Panc1 (cell line): ENCODE data around the gene GATAD2B. TPM values are rescaled to one million over a fixed set of nuclear protein-coding genes. Genes with fewer than 3 reads are reported as not detected.

ENCODE experiments used
- ATAC-seq: fragments of 200-7000 bp; cut with Tn5 transposase; 2 replicates; pipeline ENCODE4 v1.9.1; 2020; ENCODE audit warnings: mild to moderate bottlenecking, moderate library complexity
- BruUV-seq: library from RNA; stranded (reverse); fragments of 400-500 nt; replicated peaks from 2 replicates; lab custom pipeline; 2021; lab: Mats Ljungman, UMichigan
- CTCF ChIA-PET: fragments of 300-600 bp; sonication (Branson Sonifier 250); formaldehyde crosslinking; loops from one replicate; lab custom pipeline; 2022; ENCODE audit warnings: antibody characterized with exemption; lab: Charles Lee
- POLR2A ChIA-PET: fragments of 300-600 bp; sonication (Branson Sonifier 250); formaldehyde crosslinking; loops from one replicate; lab custom pipeline; 2022; ENCODE audit warnings: antibody characterized with exemption; lab: Charles Lee
- DNase-seq: peaks from one replicate; pipeline ENCODE4 v3.0.0-alpha.2; 2010; ENCODE audit warnings: low read depth, low spot score
- H3K27ac ChIP-seq: 2 replicates; pipeline ENCODE4 v1.5.1; 2011; ENCODE audit warnings: mild to moderate bottlenecking, low read length, inconsistent platforms
- H3K27me3 ChIP-seq: fragments of 200-500 bp; sonication (Bioruptor generic); 2 replicates; pipeline ENCODE4 v1.6.0; 2014; ENCODE audit warnings: low read length, inconsistent platforms; ENCODE audit not compliant: control insufficient read depth, insufficient read depth
- H3K36me3 ChIP-seq: fragments of 200-500 bp; sonication (Bioruptor generic); 2 replicates; pipeline ENCODE4 v1.5.1; 2014; ENCODE audit warnings: inconsistent platforms, mild to moderate bottlenecking, low read length, moderate library complexity; ENCODE audit not compliant: control insufficient read depth, insufficient read depth
- H3K4me1 ChIP-seq: 2 replicates; pipeline ENCODE4 v1.5.1; 2011; ENCODE audit warnings: inconsistent platforms, mild to moderate bottlenecking, low read length, moderate library complexity; ENCODE audit not compliant: control insufficient read depth, insufficient read depth
- H3K4me3 ChIP-seq, 2 experiments: 2 replicates each; pipeline ENCODE4 v1.5.1; 2011 to 2012; ENCODE audit warnings: low read depth in 2 of 2, low read length in 2 of 2, mild to moderate bottlenecking in 2 of 2, inconsistent platforms in 1 of 2, moderate library complexity in 1 of 2
- H3K9me3 ChIP-seq: fragments of 200-500 bp; sonication (Bioruptor generic); 2 replicates; pipeline ENCODE4 v1.5.1; 2014; ENCODE audit warnings: low read depth, mild to moderate bottlenecking, inconsistent platforms, low read length, moderate library complexity; ENCODE audit not compliant: control insufficient read depth, insufficient read depth
- POLR2AphosphoS5 ChIP-seq: IDR thresholded peaks from 2 replicates; pipeline ENCODE4 v1.6.1; 2012; ENCODE audit warnings: mild to moderate bottlenecking, low read depth, low read length, moderate library complexity
- REST ChIP-seq, 2 experiments: IDR thresholded peaks; 2 replicates each; pipeline ENCODE4 v1.6.1; 2011 to 2012; ENCODE audit warnings: low read depth in 2 of 2, control low read depth in 1 of 2, low read length in 1 of 2, mild to moderate bottlenecking in 1 of 2, moderate library complexity in 1 of 2; ENCODE audit not compliant: insufficient read depth in 1 of 2
- SIN3A ChIP-seq: IDR thresholded peaks from 2 replicates; pipeline ENCODE4 v1.6.1; 2012; ENCODE audit warnings: low read depth, mild to moderate bottlenecking, low read length, moderate library complexity, borderline replicate concordance; ENCODE audit not compliant: insufficient read depth
- TCF7L2 ChIP-seq: IDR thresholded peaks from 2 replicates; pipeline ENCODE4 v1.6.1; 2011; ENCODE audit warnings: mild to moderate bottlenecking, low read depth, low read length, inconsistent platforms
- in situ Hi-C: cut with HindIII; loops from 2 replicates; pipeline ENCODE4 v1.10.0; 2016; ENCODE audit warnings: low sequenced_read_pairs, low pct_unique_long_range_greater_than_20kb
- intact Hi-C: fragments of 100-400 bp; cut with micrococcal nuclease; formaldehyde crosslinking; loops from one replicate; pipeline ENCODE4 v1.10.0; 2022; ENCODE audit not compliant: unreplicated experiment
- total RNA-seq: library from RNA; stranded (reverse); gene quantifications from one replicate; pipeline ENCODE4 v1.2.1, GENCODE V29; 2021; ENCODE audit not compliant: unreplicated experiment
- TF ChIP-seq, protein P1 (sequence below): fragments of 450-650 bp; IDR thresholded peaks from 2 replicates; pipeline ENCODE4 v1.5.1; 2017; ENCODE audit warnings: mild to moderate bottlenecking

GATAD2B gene
- total RNA-seq, 1 experiment from 2014 or later = 47.2 TPM

- BruUV-seq = no TSS peak
- Histone ChIP-seq H3K27me3 (no peaks in the 10 kb centered on the region), H3K36me3 (peaks cover 13% of the 10 kb centered on the region), H3K27ac (no peak overlapping the region), H3K4me3 (no peak overlapping the region), H3K9me3 (no peaks in the 10 kb centered on the region), H3K4me1 (no peaks in the 10 kb centered on the region)
- ChIA-PET POLR2A (no interaction called here), CTCF (no interaction called here)
- in situ Hi-C loops = no loop called here
- intact Hi-C loops = no loop called here
- ATAC-seq (no peak), DNase-seq (no peak)
- TF ChIP-seq, protein P1, sequence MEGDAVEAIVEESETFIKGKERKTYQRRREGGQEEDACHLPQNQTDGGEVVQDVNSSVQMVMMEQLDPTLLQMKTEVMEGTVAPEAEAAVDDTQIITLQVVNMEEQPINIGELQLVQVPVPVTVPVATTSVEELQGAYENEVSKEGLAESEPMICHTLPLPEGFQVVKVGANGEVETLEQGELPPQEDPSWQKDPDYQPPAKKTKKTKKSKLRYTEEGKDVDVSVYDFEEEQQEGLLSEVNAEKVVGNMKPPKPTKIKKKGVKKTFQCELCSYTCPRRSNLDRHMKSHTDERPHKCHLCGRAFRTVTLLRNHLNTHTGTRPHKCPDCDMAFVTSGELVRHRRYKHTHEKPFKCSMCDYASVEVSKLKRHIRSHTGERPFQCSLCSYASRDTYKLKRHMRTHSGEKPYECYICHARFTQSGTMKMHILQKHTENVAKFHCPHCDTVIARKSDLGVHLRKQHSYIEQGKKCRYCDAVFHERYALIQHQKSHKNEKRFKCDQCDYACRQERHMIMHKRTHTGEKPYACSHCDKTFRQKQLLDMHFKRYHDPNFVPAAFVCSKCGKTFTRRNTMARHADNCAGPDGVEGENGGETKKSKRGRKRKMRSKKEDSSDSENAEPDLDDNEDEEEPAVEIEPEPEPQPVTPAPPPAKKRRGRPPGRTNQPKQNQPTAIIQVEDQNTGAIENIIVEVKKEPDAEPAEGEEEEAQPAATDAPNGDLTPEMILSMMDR = no peak
- TF ChIP-seq TCF7L2 = no peak
- TF ChIP-seq REST (IDR thresholded peaks at IDR 0.05; ENCODE audit: insufficient read depth in 1 of 2, low read depth in 2 of 2, low read length in 1 of 2) = no peak
- no peak for TF ChIP-seq POLR2AphosphoS5
- TF ChIP-seq SIN3A = no peak
Measured at GRCh38 chr1:153818876-153819275, 103.9 kb downstream of the GATAD2B start.

DNA sequence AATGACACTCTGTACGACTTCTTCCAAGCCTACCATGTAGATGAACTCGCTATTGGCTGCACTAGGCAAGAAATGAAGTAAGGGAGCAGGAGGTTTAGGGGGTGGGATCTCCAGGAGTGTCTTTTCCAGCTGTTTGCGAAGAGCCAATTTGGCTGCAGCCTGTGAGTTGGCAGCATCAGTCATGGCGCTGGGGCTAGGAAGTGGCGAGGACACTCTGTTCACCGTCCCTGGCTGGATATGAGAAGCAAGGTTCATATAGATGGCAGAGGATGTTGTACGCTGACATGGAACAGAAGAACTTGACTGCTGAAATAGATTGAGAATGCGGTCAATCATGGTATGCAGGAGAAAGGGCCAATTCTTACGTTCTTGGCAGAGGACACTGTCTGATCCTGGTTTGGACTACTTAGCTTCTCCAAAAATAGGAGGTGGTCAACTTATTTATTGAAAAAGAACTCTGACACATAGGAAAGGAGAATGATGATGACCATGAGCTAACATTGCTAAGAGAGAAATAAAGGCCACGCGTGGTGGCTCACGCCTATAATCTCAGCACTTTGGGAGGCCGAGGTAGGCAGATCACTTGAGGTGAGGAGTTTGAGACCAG, 106.4 kb downstream of the GATAD2B start:
- intact Hi-C loops (no loop called here), in situ Hi-C loops (no loop called here)
- no peak for ATAC-seq
- Histone ChIP-seq H3K9me3 (no peaks in the 10 kb centered on the region), H3K4me3 (no peak overlapping the region), H3K4me1 (no peaks in the 10 kb centered on the region), H3K27me3 (no peaks in the 10 kb centered on the region), H3K36me3 (peaks cover 33% of the 10 kb centered on the region), H3K27ac (no peak overlapping the region)
- POLR2A ChIA-PET = no interaction called here
- no TSS peak for BruUV-seq
- CTCF ChIA-PET = no interaction called here
- DNase-seq = no peak
- no peak for TF ChIP-seq TCF7L2
- no peak for TF ChIP-seq POLR2AphosphoS5
- TF ChIP-seq SIN3A = no peak
- TF ChIP-seq, protein P1 = no peak
- TF ChIP-seq REST (IDR thresholded peaks at IDR 0.05; ENCODE audit: insufficient read depth in 1 of 2, low read depth in 2 of 2, low read length in 1 of 2) = no peak
